Psoas muscle (tissue), 8 donors: ENCODE measurements around the gene PPP2R5E. TPM values are rescaled to one million over a fixed set of nuclear protein-coding genes. Genes with fewer than 3 reads are reported as not detected.

Source experiments
- ATAC-seq, 4 donors: fragments of 200-7000 bp; cut with Tn5 transposase; one replicate each; pipeline ENCODE4 v1.9.1; 2020; ENCODE audit warnings: moderate library complexity in 3 of 4, mild to moderate bottlenecking in 2 of 4
- DNase-seq, 2 donors: peaks; one replicate each; pipeline ENCODE4 v3.0.0-alpha.2; 2020
- H3K27ac ChIP-seq: fragments of 200-600 bp; one replicate; pipeline ENCODE4 v1.8.0; 2022
- H3K27me3 ChIP-seq, 3 donors: fragments of 200-600 bp in 1 of 3; one replicate each; pipeline versions ENCODE4 v1.6.1 to v1.8.0; 2013 to 2022; ENCODE audit warnings: low read length in 2 of 3, mild to moderate bottlenecking in 2 of 3, moderate library complexity in 1 of 3; ENCODE audit not compliant: insufficient read depth in 3 of 3
- H3K36me3 ChIP-seq, 2 donors: fragments of 200-600 bp in 1 of 2; one replicate each; pipeline versions ENCODE4 v1.6.1 to v1.8.0; 2013 to 2022; ENCODE audit warnings: low read depth in 1 of 2, mild to moderate bottlenecking in 1 of 2, moderate library complexity in 1 of 2; ENCODE audit not compliant: insufficient read depth in 1 of 2
- H3K4me1 ChIP-seq: fragments of 200-600 bp; one replicate; pipeline ENCODE4 v1.8.0; 2022
- H3K4me3 ChIP-seq: fragments of 200-600 bp; one replicate; pipeline ENCODE4 v1.8.0; 2022; ENCODE audit warnings: mild to moderate bottlenecking
- H3K9me3 ChIP-seq: fragments of 200-600 bp; one replicate; pipeline ENCODE4 v1.8.0; 2022
- WGBS, 3 donors: extraction: QIAGEN DNeasy Blood & Tissue Kit; methylation state at CpG; one replicate each; pipeline versions ENCODE4 v1.1.6 to v1.1.7; 2013; 5-methylcytosine and 5-hydroxymethylcytosine counted together
- intact Hi-C, 2 donors: fragments of 100-400 bp; cut with DNase I; formaldehyde crosslinking; loops; one replicate each; pipeline versions ENCODE4 v1.11.0 to v1.14.2; 2022
- polyA plus RNA-seq, 3 donors: library from polyadenylated mRNA; stranded (reverse); fragments of 200-250 nt; gene quantifications; one replicate each; pipeline ENCODE4 v1.2.3, GENCODE V29; 2013
- total RNA-seq, 4 donors: library from RNA; stranded (reverse); fragmentation: NEBNext Ultra II Directional in 2 of 4; extraction: Animal tissue kit (Norgen Biotek cat#: 25700) in 2 of 4; gene quantifications; one replicate each; pipeline versions ENCODE4 v1.2.1 to v1.2.4, GENCODE V29; 2021 to 2023
- TF ChIP-seq, protein P1 (sequence below): fragments of 200-600 bp; IDR thresholded peaks from one replicate; pipeline ENCODE4 v1.8.0; 2022; ENCODE audit warnings: antibody characterized with exemption
- donor health status: healthy with polysubstance abuse.
- donor health status: DM: no; HTN: no; CAD: no; lungs with moderate emphysema.
- donor health status: Bipolar disorder and iron deficiency.
- donor health status: healthy.
- donor health status: DM: yes; HTN: yes; CAD: no.
- donor health status: DM: no; HTN: no; CAD: no.
- donor health status: DM: no; HTN: no; CAD: no.
- donor health status: DM: yes; HTN: yes; CAD: no.

PPP2R5E gene
- total and polyA plus RNA-seq, 7 donors = 10.8 to 35.0 (median 29.3) TPM

DNA sequence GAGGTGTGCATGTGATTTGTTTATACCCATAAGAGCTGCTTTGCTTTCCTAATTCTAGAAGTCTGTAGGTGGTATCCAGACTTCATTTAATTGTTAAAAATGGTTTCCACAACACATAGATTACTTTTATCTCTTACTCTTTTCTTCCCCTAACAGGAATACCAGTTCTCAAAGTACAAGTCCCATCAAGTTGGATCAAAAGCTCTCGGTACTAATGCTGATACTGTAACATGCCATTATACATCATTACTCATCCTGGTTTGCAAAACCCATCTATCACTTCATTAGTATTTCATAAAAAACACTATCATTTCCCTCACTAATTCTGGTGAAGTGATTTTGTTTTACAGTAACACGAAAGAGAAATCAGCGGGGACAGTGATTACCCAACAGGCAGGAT, 94.3 kb downstream of the PPP2R5E start:
- H3K27me3 ChIP-seq = no peaks in the 10 kb centered on the region

DNA sequence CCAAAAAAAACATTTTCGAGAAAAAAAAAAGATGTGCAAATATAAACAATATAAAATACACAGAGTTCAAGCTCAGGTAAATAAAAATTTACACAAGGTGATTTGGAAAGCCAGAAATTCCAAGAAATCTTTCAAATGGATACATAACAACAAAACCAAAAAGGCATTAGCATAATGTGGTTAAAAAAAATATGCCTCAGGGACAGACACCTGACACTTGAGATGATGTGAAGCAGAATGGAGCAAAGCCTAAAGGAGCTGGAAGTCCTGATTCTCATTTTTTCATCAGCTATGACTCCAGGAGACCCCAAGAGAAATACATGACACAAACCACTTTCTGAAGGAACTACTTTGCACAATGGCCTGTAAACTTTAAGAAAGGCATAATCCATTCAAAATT, 98.6 kb downstream of the PPP2R5E start:
- Histone ChIP-seq H3K4me3 (no peak overlapping the region), H3K9me3 (no peaks in the 10 kb centered on the region), H3K27ac (no peak overlapping the region), H3K27me3 (no peaks in the 10 kb centered on the region), H3K4me1 (peaks cover 17% of the 10 kb centered on the region), H3K36me3 (no peaks in the 10 kb centered on the region)
- WGBS, 3 donors = 93 to 97% (median 94%) methylated on average over 1 of the region's 1 CpG
- TF ChIP-seq, protein P1, sequence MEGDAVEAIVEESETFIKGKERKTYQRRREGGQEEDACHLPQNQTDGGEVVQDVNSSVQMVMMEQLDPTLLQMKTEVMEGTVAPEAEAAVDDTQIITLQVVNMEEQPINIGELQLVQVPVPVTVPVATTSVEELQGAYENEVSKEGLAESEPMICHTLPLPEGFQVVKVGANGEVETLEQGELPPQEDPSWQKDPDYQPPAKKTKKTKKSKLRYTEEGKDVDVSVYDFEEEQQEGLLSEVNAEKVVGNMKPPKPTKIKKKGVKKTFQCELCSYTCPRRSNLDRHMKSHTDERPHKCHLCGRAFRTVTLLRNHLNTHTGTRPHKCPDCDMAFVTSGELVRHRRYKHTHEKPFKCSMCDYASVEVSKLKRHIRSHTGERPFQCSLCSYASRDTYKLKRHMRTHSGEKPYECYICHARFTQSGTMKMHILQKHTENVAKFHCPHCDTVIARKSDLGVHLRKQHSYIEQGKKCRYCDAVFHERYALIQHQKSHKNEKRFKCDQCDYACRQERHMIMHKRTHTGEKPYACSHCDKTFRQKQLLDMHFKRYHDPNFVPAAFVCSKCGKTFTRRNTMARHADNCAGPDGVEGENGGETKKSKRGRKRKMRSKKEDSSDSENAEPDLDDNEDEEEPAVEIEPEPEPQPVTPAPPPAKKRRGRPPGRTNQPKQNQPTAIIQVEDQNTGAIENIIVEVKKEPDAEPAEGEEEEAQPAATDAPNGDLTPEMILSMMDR = no peak
- ATAC-seq (no peak), DNase-seq (no peak)
- intact Hi-C loops = no loop called here

More for the DNA sequence above, 94.3 kb downstream of the PPP2R5E start:
- H3K27ac ChIP-seq = no peak overlapping the region
- peaks cover 0 to 3% of the 10 kb centered on the region in 2 donors for H3K36me3 ChIP-seq
- TF ChIP-seq, protein P1 = no peak
- no peaks in the 10 kb centered on the region for H3K9me3 ChIP-seq
- DNase-seq = no peak
- ATAC-seq = no peak
- H3K4me1 ChIP-seq = peaks cover 22% of the 10 kb centered on the region
- intact Hi-C loops = no loop called here
- WGBS, 3 donors = 83 to 93% (median 92%) methylated on average over 3 of the region's 3 CpGs
- H3K4me3 ChIP-seq = no peak overlapping the region

DNA sequence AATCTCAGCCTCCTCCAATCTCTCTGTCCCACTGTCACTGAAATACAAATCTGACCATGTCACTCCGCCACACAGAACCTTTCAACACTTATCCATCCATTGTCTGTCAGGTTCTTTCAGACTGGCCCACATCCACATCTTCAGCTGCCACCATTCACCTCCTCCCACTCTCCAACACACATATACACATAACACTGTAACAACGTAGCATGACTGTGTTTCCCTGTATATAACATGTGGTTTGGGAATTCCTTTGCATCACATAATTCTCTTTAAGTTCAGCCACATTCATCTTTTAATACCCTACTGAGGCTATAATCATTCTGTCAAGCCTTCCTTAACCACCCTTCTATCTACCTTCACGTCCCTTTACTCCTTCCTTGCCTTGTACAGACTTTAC, 99.2 kb downstream of the PPP2R5E start:
- DNase-seq (no peak), ATAC-seq (no peak)
- TF ChIP-seq, protein P1 = no peak
- no peak overlapping the region for H3K4me3 ChIP-seq
- intact Hi-C loops = no loop called here
- no peaks in the 10 kb centered on the region for H3K27me3 ChIP-seq
- 85 to 95% (median 88%) methylated on average over 3 of the region's 3 CpGs for WGBS, 3 donors
- no peak overlapping the region for H3K27ac ChIP-seq
- H3K4me1 ChIP-seq = peaks cover 23% of the 10 kb centered on the region
- H3K9me3 ChIP-seq = no peaks in the 10 kb centered on the region
- H3K36me3 ChIP-seq = no peaks in the 10 kb centered on the region

DNA sequence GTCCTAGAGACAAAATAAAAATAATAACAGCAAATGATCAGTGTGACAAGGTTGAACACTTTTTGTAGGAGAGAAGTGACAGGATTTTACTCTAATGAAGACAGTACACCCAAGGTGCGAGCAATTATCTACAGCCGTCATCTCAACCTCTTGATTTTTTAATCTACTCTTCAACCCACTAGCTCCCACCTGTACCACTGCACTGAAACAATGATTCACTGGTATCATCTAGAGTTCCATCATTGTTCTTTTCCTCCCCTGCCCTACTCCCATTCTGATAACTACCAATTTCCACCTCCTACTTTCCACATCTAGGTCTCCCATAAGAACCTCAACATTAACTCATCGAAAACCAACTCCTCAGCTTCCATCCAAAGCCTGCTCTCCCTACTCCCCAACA, 99.8 kb downstream of the PPP2R5E start:
- no peaks in the 10 kb centered on the region for H3K9me3 ChIP-seq
- DNase-seq (no peak), ATAC-seq (no peak)
- no peaks in the 10 kb centered on the region for H3K36me3 ChIP-seq
- no peaks in the 10 kb centered on the region for H3K27me3 ChIP-seq
- TF ChIP-seq, protein P1 = no peak
- no peak overlapping the region for H3K27ac ChIP-seq
- H3K4me3 ChIP-seq = no peak overlapping the region
- peaks cover 28% of the 10 kb centered on the region for H3K4me1 ChIP-seq
- intact Hi-C loops = no loop called here
- 97 to 98% (median 97%) methylated on average over 3 of the region's 3 CpGs for WGBS, 3 donors
